ENCODE measurements around the gene TMEM164. TPM values are rescaled to one million over a fixed set of nuclear protein-coding genes. Genes with fewer than 3 reads are reported as not detected.

Gene TMEM164
- total and polyA plus RNA-seq, 2 experiments from 2014 or later: 3.4 to 17.2 TPM

DNA sequence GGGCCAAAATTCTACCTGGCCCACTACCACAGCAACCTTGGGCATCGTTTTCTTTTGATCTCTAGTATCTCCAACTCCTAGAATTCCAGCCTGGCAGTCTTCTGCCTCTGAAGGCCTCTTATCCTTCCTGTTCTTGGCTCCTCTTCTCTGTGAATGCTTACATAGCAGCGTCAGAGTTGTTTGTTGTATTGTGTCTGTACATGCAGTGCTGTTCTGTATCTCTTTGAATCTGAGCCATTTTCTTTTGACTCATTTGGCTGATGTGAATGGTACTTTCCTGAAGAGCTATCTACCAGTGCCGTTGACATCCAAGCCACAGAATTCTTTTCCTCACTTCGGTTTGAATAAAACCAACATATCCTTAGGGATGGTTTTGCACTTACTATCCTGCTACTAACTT lies 79.2 kb downstream of the TMEM164 start:
- ATAC-seq: no peak

More for the DNA sequence above, 79.2 kb downstream of the TMEM164 start:
- no peaks in the 10 kb centered on the region for H3K9me2 ChIP-seq (ENCODE audit: insufficient read depth)
- H3K4me2 ChIP-seq: no peak overlapping the region
- Mint-ChIP-seq H3K27me3 (ENCODE audit: insufficient read depth, low read depth, poor library complexity) (no peaks in the 10 kb centered on the region), H3K4me1 (no peaks in the 10 kb centered on the region), H3K9me3 (no peaks in the 10 kb centered on the region), H3K36me3 (ENCODE audit: low read depth) (no peaks in the 10 kb centered on the region), H3K27ac (no peak overlapping the region), H3K4me3 (no peak overlapping the region)
- TF ChIP-seq EZH2 (IDR thresholded peaks at IDR 0.05; ENCODE audit: low read depth, unreplicated experiment): no peak
- TF ChIP-seq ZNF114 (CRISPR knock-in tag; IDR thresholded peaks at IDR 0.05): no peak
- no peak for TF ChIP-seq NANOG (IDR thresholded peaks at IDR 0.05; ENCODE audit: borderline replicate concordance)
- no peak for TF ChIP-seq POLR2AphosphoS5 (IDR thresholded peaks at IDR 0.05; ENCODE audit: low read depth)
- TF ChIP-seq CREB1 (CRISPR knock-in tag; IDR thresholded peaks at IDR 0.05; ENCODE audit: low read depth): no peak
- TF ChIP-seq, protein P1, sequence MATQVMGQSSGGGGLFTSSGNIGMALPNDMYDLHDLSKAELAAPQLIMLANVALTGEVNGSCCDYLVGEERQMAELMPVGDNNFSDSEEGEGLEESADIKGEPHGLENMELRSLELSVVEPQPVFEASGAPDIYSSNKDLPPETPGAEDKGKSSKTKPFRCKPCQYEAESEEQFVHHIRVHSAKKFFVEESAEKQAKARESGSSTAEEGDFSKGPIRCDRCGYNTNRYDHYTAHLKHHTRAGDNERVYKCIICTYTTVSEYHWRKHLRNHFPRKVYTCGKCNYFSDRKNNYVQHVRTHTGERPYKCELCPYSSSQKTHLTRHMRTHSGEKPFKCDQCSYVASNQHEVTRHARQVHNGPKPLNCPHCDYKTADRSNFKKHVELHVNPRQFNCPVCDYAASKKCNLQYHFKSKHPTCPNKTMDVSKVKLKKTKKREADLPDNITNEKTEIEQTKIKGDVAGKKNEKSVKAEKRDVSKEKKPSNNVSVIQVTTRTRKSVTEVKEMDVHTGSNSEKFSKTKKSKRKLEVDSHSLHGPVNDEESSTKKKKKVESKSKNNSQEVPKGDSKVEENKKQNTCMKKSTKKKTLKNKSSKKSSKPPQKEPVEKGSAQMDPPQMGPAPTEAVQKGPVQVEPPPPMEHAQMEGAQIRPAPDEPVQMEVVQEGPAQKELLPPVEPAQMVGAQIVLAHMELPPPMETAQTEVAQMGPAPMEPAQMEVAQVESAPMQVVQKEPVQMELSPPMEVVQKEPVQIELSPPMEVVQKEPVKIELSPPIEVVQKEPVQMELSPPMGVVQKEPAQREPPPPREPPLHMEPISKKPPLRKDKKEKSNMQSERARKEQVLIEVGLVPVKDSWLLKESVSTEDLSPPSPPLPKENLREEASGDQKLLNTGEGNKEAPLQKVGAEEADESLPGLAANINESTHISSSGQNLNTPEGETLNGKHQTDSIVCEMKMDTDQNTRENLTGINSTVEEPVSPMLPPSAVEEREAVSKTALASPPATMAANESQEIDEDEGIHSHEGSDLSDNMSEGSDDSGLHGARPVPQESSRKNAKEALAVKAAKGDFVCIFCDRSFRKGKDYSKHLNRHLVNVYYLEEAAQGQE (IDR thresholded peaks at IDR 0.05; ENCODE audit: unreplicated experiment): no peak
- TF ChIP-seq, protein P2, sequence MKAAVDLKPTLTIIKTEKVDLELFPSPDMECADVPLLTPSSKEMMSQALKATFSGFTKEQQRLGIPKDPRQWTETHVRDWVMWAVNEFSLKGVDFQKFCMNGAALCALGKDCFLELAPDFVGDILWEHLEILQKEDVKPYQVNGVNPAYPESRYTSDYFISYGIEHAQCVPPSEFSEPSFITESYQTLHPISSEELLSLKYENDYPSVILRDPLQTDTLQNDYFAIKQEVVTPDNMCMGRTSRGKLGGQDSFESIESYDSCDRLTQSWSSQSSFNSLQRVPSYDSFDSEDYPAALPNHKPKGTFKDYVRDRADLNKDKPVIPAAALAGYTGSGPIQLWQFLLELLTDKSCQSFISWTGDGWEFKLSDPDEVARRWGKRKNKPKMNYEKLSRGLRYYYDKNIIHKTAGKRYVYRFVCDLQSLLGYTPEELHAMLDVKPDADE (IDR thresholded peaks at IDR 0.05): no peak
- TF ChIP-seq STAT1 (IDR thresholded peaks at IDR 0.05; ENCODE audit: unreplicated experiment): no peak
- TF ChIP-seq, protein P3, sequence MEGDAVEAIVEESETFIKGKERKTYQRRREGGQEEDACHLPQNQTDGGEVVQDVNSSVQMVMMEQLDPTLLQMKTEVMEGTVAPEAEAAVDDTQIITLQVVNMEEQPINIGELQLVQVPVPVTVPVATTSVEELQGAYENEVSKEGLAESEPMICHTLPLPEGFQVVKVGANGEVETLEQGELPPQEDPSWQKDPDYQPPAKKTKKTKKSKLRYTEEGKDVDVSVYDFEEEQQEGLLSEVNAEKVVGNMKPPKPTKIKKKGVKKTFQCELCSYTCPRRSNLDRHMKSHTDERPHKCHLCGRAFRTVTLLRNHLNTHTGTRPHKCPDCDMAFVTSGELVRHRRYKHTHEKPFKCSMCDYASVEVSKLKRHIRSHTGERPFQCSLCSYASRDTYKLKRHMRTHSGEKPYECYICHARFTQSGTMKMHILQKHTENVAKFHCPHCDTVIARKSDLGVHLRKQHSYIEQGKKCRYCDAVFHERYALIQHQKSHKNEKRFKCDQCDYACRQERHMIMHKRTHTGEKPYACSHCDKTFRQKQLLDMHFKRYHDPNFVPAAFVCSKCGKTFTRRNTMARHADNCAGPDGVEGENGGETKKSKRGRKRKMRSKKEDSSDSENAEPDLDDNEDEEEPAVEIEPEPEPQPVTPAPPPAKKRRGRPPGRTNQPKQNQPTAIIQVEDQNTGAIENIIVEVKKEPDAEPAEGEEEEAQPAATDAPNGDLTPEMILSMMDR (conservative IDR thresholded peaks at IDR 0.05; ENCODE audit: low read depth in 2 of 2): no peak
- TF ChIP-seq, protein P4, sequence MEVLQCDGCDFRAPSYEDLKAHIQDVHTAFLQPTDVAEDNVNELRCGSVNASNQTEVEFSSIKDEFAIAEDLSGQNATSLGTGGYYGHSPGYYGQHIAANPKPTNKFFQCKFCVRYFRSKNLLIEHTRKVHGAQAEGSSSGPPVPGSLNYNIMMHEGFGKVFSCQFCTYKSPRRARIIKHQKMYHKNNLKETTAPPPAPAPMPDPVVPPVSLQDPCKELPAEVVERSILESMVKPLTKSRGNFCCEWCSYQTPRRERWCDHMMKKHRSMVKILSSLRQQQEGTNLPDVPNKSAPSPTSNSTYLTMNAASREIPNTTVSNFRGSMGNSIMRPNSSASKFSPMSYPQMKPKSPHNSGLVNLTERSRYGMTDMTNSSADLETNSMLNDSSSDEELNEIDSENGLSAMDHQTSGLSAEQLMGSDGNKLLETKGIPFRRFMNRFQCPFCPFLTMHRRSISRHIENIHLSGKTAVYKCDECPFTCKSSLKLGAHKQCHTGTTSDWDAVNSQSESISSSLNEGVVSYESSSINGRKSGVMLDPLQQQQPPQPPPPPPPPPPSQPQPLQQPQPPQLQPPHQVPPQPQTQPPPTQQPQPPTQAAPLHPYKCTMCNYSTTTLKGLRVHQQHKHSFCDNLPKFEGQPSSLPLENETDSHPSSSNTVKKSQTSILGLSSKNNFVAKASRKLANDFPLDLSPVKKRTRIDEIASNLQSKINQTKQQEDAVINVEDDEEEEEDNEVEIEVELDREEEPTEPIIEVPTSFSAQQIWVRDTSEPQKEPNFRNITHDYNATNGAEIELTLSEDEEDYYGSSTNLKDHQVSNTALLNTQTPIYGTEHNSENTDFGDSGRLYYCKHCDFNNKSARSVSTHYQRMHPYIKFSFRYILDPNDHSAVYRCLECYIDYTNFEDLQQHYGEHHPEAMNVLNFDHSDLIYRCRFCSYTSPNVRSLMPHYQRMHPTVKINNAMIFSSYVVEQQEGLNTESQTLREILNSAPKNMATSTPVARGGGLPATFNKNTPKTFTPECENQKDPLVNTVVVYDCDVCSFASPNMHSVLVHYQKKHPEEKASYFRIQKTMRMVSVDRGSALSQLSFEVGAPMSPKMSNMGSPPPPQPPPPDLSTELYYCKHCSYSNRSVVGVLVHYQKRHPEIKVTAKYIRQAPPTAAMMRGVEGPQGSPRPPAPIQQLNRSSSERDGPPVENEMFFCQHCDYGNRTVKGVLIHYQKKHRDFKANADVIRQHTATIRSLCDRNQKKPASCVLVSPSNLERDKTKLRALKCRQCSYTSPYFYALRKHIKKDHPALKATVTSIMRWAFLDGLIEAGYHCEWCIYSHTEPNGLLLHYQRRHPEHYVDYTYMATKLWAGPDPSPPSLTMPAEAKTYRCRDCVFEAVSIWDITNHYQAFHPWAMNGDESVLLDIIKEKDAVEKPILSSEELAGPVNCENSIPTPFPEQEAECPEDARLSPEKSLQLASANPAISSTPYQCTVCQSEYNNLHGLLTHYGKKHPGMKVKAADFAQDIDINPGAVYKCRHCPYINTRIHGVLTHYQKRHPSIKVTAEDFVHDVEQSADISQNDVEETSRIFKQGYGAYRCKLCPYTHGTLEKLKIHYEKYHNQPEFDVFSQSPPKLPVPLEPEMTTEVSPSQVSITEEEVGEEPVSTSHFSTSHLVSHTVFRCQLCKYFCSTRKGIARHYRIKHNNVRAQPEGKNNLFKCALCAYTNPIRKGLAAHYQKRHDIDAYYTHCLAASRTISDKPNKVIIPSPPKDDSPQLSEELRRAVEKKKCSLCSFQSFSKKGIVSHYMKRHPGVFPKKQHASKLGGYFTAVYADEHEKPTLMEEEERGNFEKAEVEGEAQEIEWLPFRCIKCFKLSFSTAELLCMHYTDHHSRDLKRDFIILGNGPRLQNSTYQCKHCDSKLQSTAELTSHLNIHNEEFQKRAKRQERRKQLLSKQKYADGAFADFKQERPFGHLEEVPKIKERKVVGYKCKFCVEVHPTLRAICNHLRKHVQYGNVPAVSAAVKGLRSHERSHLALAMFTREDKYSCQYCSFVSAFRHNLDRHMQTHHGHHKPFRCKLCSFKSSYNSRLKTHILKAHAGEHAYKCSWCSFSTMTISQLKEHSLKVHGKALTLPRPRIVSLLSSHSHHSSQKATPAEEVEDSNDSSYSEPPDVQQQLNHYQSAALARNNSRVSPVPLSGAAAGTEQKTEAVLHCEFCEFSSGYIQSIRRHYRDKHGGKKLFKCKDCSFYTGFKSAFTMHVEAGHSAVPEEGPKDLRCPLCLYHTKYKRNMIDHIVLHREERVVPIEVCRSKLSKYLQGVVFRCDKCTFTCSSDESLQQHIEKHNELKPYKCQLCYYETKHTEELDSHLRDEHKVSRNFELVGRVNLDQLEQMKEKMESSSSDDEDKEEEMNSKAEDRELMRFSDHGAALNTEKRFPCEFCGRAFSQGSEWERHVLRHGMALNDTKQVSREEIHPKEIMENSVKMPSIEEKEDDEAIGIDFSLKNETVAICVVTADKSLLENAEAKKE (CRISPR knock-in tag; IDR thresholded peaks at IDR 0.05): no peak
- no peak for TF ChIP-seq ZNF331 (CRISPR knock-in tag; IDR thresholded peaks at IDR 0.05; ENCODE audit: low read depth)
- no peak overlapping the region for H3K27ac ChIP-seq (ENCODE audit: low read depth)
- no peaks in the 10 kb centered on the region for H3F3A ChIP-seq (replicated peaks; ENCODE audit: low read depth)
- no peak overlapping the region for H3K4me3 ChIP-seq
- H3K36me3 ChIP-seq (ENCODE audit: insufficient read depth): no peaks in the 10 kb centered on the region
- no peaks in the 10 kb centered on the region for H3K79me2 ChIP-seq (replicated peaks; ENCODE audit: insufficient read depth)
- H2AFZ ChIP-seq: no peak overlapping the region
- no peaks in the 10 kb centered on the region for H4K20me1 ChIP-seq (replicated peaks; ENCODE audit: insufficient read depth)
- H3K27me3 ChIP-seq (ENCODE audit: insufficient read depth): no peaks in the 10 kb centered on the region
- no peaks in the 10 kb centered on the region for H3K4me1 ChIP-seq (ENCODE audit: insufficient read depth)
- no peak for DNase-seq (ENCODE audit: low spot score)
